Measurements from ENCODE around the gene PPIL6.
A peak's percentile ranks its signal among the peaks of the same experiment; 100 is the strongest.

PPIL6 gene

DNA sequence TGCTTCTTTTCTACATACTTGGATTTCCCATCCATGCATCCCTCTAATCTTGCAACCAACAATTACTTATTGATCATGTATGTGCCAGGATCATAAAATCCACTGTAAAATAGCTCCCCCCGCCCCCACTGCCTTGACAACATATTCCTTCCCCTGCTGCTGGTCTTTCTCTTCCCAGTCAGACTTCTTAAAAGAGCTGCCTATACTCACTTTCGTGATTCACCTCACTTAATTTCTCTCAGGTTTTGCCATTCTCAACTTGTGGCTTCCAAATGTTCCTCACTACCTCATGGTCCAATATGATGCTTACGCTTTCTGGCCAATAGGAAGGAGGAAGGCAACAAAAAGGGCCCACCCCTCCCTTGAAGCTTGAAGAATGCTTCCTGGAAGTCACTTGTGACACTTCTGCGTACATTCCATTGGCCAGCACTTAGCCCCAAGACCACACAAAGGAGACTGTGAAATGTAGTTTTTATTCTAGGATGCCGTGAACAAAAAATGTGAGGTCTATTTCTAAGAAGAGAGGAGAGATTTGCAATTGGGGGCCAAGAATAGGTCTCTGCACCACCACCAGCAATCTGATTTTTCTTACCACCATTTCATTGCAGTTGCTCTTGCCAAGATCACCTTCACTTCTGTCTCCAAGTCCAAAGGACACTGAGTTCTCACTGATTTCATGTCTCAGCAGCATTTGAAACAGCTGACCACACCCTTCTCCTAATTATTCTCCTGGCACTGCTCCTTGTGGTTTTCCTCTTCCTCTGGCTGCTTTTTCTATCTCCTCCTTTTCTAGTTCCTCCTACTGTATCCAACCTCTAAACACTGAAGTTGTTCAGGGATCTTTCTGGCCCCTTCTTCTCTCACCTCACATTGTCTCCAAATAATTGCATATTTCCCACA, 88.9 kb downstream of the PPIL6 start:
- Histone ChIP-seq H3K79me2 (ENCODE audit: control insufficient read depth, insufficient read depth, low read length, poor library complexity) (peaks cover 2% of the 10 kb centered on the region), H3K9ac (ENCODE audit: low read length) (no peak overlapping the region), H3K4me1 (ENCODE audit: control insufficient read depth in 1 of 2, insufficient read depth in 2 of 2, low read length in 2 of 2) (peaks cover 0 to 10% of the 10 kb centered on the region in 2 experiments), H3K4ac (ENCODE audit: low read depth, low read length) (no peak overlapping the region), H3K23ac (ENCODE audit: low read length) (no peak overlapping the region), H2BK5ac (ENCODE audit: low read depth, low read length, poor library complexity) (no peak overlapping the region), H3K27me3 (ENCODE audit: insufficient read depth, low read length) (no peaks in the 10 kb centered on the region), H4K91ac (ENCODE audit: low read depth, low read length) (no peak overlapping the region), H2AK5ac (ENCODE audit: low read length) (no peak overlapping the region), H3K4me2 (ENCODE audit: low read length) (no peak overlapping the region), H2BK12ac (ENCODE audit: low read length) (no peak overlapping the region), H4K12ac (ENCODE audit: low read depth, low read length) (no peak overlapping the region), H2AFZ (ENCODE audit: insufficient read depth, low read length, poor library complexity) (no peak overlapping the region), H3K79me1 (ENCODE audit: low read length) (peaks cover 4% of the 10 kb centered on the region), H3K18ac (ENCODE audit: low read length) (no peak overlapping the region), H3K36me3 (ENCODE audit: control insufficient read depth in 1 of 2, insufficient read depth in 2 of 2, low read length in 2 of 2) (peaks cover 3 to 5% of the 10 kb centered on the region in 2 experiments), H4K8ac (ENCODE audit: low read depth, low read length) (no peak overlapping the region), H3K14ac (ENCODE audit: low read length) (no peak overlapping the region), H2BK120ac (ENCODE audit: insufficient read depth, low read length, poor library complexity) (no peak overlapping the region), H3K27ac (ENCODE audit: low read depth, low read length) (no peak overlapping the region), H3K9me3 (ENCODE audit: insufficient read depth, low read depth, low read length) (peaks cover under 1% of the 10 kb centered on the region), H3K4me3 (ENCODE audit: low read depth, low read length) (no peak overlapping the region)
- no peak for DNase-seq
- WGBS (ENCODE audit: extremely low coverage, insufficient coverage, insufficient read length), result no CpG with 5 or more reads among the region's 5 CpGs

DNA sequence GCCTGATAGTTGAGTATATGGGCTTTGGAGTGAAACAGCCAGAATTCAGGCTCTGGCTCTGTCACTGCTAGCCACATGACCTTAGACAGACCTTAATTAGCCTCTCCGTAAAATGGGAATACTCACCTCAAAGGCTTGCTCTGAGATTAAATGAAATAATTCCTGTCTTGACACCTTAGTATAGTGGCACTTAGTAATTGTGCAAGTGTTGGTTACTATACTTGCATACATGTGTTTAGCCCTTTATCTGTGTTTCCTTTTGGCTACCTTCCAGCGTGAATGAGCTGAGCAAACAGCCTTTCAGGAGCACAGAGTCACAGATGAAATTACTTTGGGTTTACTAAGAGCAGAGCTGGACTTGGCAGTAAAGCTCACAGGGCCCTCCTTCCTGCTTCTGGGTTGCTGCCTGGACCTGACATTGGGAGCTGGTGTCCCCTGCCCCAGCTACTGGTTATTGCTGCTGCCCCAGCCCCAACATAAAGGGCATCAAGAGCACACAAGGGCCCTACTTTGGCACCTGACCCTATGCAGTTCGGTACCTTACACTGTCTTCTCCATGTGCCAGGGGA, 90.9 kb downstream of the PPIL6 start:
- Histone ChIP-seq H3K4me3 (ENCODE audit: low read depth, low read length) (no peak overlapping the region), H3K4me2 (ENCODE audit: low read length) (no peak overlapping the region), H2AFZ (ENCODE audit: insufficient read depth, low read length, poor library complexity) (no peak overlapping the region), H2BK120ac (ENCODE audit: insufficient read depth, low read length, poor library complexity) (no peak overlapping the region), H2BK5ac (ENCODE audit: low read depth, low read length, poor library complexity) (no peak overlapping the region), H3K27ac (ENCODE audit: low read depth, low read length) (no peak overlapping the region), H3K23ac (ENCODE audit: low read length) (no peak overlapping the region), H4K8ac (ENCODE audit: low read depth, low read length) (no peak overlapping the region), H4K91ac (ENCODE audit: low read depth, low read length) (no peak overlapping the region), H3K9ac (ENCODE audit: low read length) (no peak overlapping the region), H3K79me2 (ENCODE audit: control insufficient read depth, insufficient read depth, low read length, poor library complexity) (peaks cover 2% of the 10 kb centered on the region), H3K4ac (ENCODE audit: low read depth, low read length) (no peak overlapping the region), H3K79me1 (ENCODE audit: low read length) (peaks cover 6% of the 10 kb centered on the region), H4K12ac (ENCODE audit: low read depth, low read length) (no peak overlapping the region), H3K9me3 (ENCODE audit: insufficient read depth, low read depth, low read length) (no peaks in the 10 kb centered on the region), H2AK5ac (ENCODE audit: low read length) (no peak overlapping the region), H3K27me3 (ENCODE audit: insufficient read depth, low read length) (no peaks in the 10 kb centered on the region), H3K36me3 (ENCODE audit: control insufficient read depth in 1 of 2, insufficient read depth in 2 of 2, low read length in 2 of 2) (peaks cover 0 to 2% of the 10 kb centered on the region in 2 experiments), H3K14ac (ENCODE audit: low read length) (no peak overlapping the region), H2BK12ac (ENCODE audit: low read length) (no peak overlapping the region), H3K4me1 (ENCODE audit: control insufficient read depth in 1 of 2, insufficient read depth in 2 of 2, low read length in 2 of 2) (peaks cover 0 to 13% of the 10 kb centered on the region in 2 experiments), H3K18ac (ENCODE audit: low read length) (no peak overlapping the region)
- DNase-seq, result no peak
- WGBS (ENCODE audit: extremely low coverage, insufficient coverage, insufficient read length), result no CpG with 5 or more reads among the region's 3 CpGs

DNA sequence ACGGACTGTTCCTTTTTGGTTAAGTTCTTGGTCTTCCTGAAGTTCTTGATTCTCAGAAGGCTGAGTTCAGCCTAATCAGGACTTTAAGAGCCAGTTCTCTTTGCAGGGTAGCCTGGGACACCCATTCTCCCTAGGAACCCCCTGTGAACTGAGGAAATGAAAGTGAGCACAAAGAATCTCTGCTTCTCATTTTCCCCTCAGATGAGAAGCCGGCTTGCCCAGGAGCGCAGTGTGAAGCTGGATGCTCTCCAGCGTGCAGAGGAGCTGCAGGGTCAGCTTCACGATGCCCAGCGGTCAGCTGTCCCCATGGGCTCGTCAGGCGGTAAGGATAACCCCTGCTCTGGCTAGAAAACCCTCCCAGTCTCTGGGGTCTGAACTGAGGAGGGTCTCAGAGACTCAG, 92.2 kb downstream of the PPIL6 start:
- Histone ChIP-seq H2BK120ac (ENCODE audit: insufficient read depth, low read length, poor library complexity) (no peak overlapping the region), H3K79me2 (ENCODE audit: control insufficient read depth, insufficient read depth, low read length, poor library complexity) (peaks cover 2% of the 10 kb centered on the region), H4K12ac (ENCODE audit: low read depth, low read length) (no peak overlapping the region), H3K4me2 (ENCODE audit: low read length) (no peak overlapping the region), H3K4me3 (ENCODE audit: low read depth, low read length) (no peak overlapping the region), H3K36me3 (ENCODE audit: control insufficient read depth in 1 of 2, insufficient read depth in 2 of 2, low read length in 2 of 2) (no peaks in the 10 kb centered on the region), H3K9me3 (ENCODE audit: insufficient read depth, low read depth, low read length) (no peaks in the 10 kb centered on the region), H3K9ac (ENCODE audit: low read length) (no peak overlapping the region), H3K18ac (ENCODE audit: low read length) (peak overlapping the region; percentile 11), H4K8ac (ENCODE audit: low read depth, low read length) (no peak overlapping the region), H2AFZ (ENCODE audit: insufficient read depth, low read length, poor library complexity) (no peak overlapping the region), H2AK5ac (ENCODE audit: low read length) (no peak overlapping the region), H3K79me1 (ENCODE audit: low read length) (peaks cover 15% of the 10 kb centered on the region), H2BK12ac (ENCODE audit: low read length) (peak overlapping the region; percentile 3), H4K91ac (ENCODE audit: low read depth, low read length) (no peak overlapping the region), H3K14ac (ENCODE audit: low read length) (no peak overlapping the region), H3K23ac (ENCODE audit: low read length) (no peak overlapping the region), H2BK5ac (ENCODE audit: low read depth, low read length, poor library complexity) (no peak overlapping the region), H3K27me3 (ENCODE audit: insufficient read depth, low read length) (no peaks in the 10 kb centered on the region), H3K27ac (ENCODE audit: low read depth, low read length) (peak overlapping the region; percentile 0), H3K4ac (ENCODE audit: low read depth, low read length) (no peak overlapping the region), H3K4me1 (ENCODE audit: control insufficient read depth in 1 of 2, insufficient read depth in 2 of 2, low read length in 2 of 2) (peaks cover 9 to 22% of the 10 kb centered on the region in 2 experiments)
- WGBS (ENCODE audit: extremely low coverage, insufficient coverage, insufficient read length), result no CpG with 5 or more reads among the region's 8 CpGs
- DNase-seq, result no peak

DNA sequence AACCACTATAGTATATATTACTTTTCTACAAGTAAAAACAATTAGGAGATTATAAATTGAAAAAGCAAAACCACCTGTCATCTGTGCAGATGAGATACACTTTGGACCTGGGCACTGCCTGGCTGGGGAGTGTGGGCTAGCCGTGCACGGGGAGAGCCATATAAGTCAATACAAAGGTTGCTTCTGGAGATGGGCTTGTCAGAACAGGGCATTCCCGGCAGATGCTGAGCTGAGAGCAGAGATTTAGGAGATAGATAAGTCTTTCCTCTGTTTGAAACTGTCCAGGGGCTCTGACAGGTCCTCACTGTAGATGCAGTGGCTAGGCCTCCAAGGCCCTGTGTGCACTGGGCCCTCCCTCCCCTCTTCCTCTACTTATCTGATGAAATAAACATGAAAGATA, 92.6 kb downstream of the PPIL6 start:
- Histone ChIP-seq H3K4me2 (ENCODE audit: low read length) (no peak overlapping the region), H3K4me1 (ENCODE audit: control insufficient read depth in 1 of 2, insufficient read depth in 2 of 2, low read length in 2 of 2) (peaks cover 9 to 25% of the 10 kb centered on the region in 2 experiments), H4K8ac (ENCODE audit: low read depth, low read length) (no peak overlapping the region), H3K36me3 (ENCODE audit: control insufficient read depth in 1 of 2, insufficient read depth in 2 of 2, low read length in 2 of 2) (no peaks in the 10 kb centered on the region), H3K14ac (ENCODE audit: low read length) (no peak overlapping the region), H3K4me3 (ENCODE audit: low read depth, low read length) (no peak overlapping the region), H3K79me2 (ENCODE audit: control insufficient read depth, insufficient read depth, low read length, poor library complexity) (peaks cover 2% of the 10 kb centered on the region), H3K18ac (ENCODE audit: low read length) (no peak overlapping the region), H3K27ac (ENCODE audit: low read depth, low read length) (no peak overlapping the region), H2BK5ac (ENCODE audit: low read depth, low read length, poor library complexity) (no peak overlapping the region), H3K9ac (ENCODE audit: low read length) (no peak overlapping the region), H2AK5ac (ENCODE audit: low read length) (no peak overlapping the region), H2BK120ac (ENCODE audit: insufficient read depth, low read length, poor library complexity) (no peak overlapping the region), H3K4ac (ENCODE audit: low read depth, low read length) (no peak overlapping the region), H3K79me1 (ENCODE audit: low read length) (peaks cover 15% of the 10 kb centered on the region), H4K91ac (ENCODE audit: low read depth, low read length) (no peak overlapping the region), H2BK12ac (ENCODE audit: low read length) (no peak overlapping the region), H3K9me3 (ENCODE audit: insufficient read depth, low read depth, low read length) (no peaks in the 10 kb centered on the region), H2AFZ (ENCODE audit: insufficient read depth, low read length, poor library complexity) (no peak overlapping the region), H3K23ac (ENCODE audit: low read length) (no peak overlapping the region), H3K27me3 (ENCODE audit: insufficient read depth, low read length) (no peaks in the 10 kb centered on the region), H4K12ac (ENCODE audit: low read depth, low read length) (no peak overlapping the region)
- WGBS (ENCODE audit: extremely low coverage, insufficient coverage, insufficient read length), result no CpG with 5 or more reads among the region's 3 CpGs
- DNase-seq, result no peak
